PFSK-1 (cell line): ENCODE data around the gene SLC6A9.

Experiments
- POLR2AphosphoS5 ChIP-seq: IDR thresholded peaks from 2 replicates; pipeline ENCODE4 v1.6.1; 2012; ENCODE audit warnings: low read depth, mild to moderate bottlenecking, control low read depth, low read length, moderate library complexity
- SIN3A ChIP-seq: IDR thresholded peaks from 2 replicates; pipeline ENCODE4 v1.6.1; 2012; ENCODE audit warnings: mild to moderate bottlenecking, low read length, moderate library complexity, borderline replicate concordance; ENCODE audit not compliant: insufficient read depth
- TAF1 ChIP-seq: IDR thresholded peaks from 2 replicates; pipeline ENCODE4 v1.6.1; 2012; ENCODE audit warnings: low read length, control low read depth, borderline replicate concordance; ENCODE audit not compliant: insufficient read depth

- TF ChIP-seq SIN3A (no peak), TAF1 (no peak), POLR2AphosphoS5 (no peak)
Measured at GRCh38 chr1:43993206-43993914, 37.9 kb downstream of the SLC6A9 start.
